NCI-H446 treated with DMSO at 0.1 percent for 48 hours (cell line): ENCODE results near the gene AQP12A.
"Not testable (repeated sequence)": the region's sequence is repeated elsewhere in the genome, so short reads cannot be mapped to it uniquely, and the experiment has no call there.

ENCODE experiments used
- DNase-seq: peaks from one replicate; lab custom pipeline; 2025; lab: John Stamatoyannopoulos, UW

AQP12A gene

GRCh38 chr2:240688553-240688919, 3.1 kb upstream of the AQP12A start:
- DNase-seq: no peak

DNA sequence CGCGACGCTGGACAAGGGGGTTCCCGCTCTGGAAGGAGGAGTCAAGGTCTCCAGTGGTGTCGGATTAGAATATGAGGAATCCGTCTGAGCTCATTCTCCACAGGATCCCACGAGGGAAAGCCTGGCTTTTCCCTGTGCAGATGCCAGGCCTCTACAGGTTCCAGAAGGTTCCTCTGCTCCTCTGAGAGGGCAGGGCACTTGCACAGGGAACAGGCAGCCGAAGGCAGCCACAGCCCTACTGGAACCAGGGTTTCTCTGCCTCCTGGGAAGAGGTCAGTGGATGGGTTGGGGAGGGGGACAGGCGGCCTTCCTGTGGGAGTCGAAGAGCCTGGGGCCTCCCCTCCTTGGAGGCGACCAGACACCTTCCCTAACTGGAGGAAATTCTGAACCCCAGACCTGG, 1.7 kb upstream of the AQP12A start:
- no peak for DNase-seq

- DNase-seq: peak; percentile 10
Measured at GRCh38 chr2:240690421-240691074, 1.1 kb upstream of the AQP12A start.

DNA sequence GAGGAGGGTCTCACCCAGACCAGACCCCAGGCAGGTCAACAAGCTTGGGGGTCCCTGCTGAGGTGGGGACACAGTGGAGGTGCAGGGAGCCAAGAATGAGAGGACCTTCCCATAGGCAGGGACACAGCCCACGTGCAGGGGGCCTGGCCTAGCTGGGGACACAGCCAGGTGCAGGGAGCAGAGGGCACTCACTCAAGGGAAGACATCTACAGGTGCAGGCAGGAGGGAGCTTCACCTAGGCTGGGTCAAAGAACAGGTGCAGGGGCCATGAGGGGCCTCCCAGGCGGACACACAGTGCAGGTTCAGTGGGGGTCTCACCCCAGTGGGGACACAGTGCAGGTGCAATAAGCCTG, 615 bp upstream of the AQP12A start:
- DNase-seq: not testable (repeated sequence)

GRCh38 chr2:240692583-240693561, 1.2 kb downstream of the AQP12A start:
- not testable (repeated sequence) for DNase-seq

DNA sequence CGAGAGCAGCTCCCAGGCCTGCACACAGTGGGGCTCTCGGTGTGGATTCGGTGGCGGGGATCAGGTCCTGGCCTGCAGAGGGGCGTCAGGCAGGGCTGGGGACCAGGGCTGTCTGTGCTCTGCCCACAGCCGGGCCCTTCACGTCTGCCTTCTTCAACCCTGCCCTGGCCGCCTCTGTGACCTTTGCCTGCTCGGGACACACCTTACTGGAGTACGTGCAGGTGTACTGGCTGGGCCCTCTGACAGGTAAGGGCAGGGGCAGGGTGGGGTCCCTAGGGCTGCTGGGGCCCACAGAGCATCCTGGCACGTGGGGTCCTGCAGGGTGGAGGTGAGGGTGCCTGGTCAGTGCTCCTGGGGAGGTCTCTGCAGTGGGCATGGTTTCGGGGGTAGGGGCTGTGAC, 2.6 kb downstream of the AQP12A start:
- DNase-seq: not testable (repeated sequence)

GRCh38 chr2:240695593-240695992, 3.9 kb downstream of the AQP12A start:
- not testable (repeated sequence) for DNase-seq

- not testable (repeated sequence) for DNase-seq
Measured at GRCh38 chr2:240696469-240696868, 4.8 kb downstream of the AQP12A start.

DNA sequence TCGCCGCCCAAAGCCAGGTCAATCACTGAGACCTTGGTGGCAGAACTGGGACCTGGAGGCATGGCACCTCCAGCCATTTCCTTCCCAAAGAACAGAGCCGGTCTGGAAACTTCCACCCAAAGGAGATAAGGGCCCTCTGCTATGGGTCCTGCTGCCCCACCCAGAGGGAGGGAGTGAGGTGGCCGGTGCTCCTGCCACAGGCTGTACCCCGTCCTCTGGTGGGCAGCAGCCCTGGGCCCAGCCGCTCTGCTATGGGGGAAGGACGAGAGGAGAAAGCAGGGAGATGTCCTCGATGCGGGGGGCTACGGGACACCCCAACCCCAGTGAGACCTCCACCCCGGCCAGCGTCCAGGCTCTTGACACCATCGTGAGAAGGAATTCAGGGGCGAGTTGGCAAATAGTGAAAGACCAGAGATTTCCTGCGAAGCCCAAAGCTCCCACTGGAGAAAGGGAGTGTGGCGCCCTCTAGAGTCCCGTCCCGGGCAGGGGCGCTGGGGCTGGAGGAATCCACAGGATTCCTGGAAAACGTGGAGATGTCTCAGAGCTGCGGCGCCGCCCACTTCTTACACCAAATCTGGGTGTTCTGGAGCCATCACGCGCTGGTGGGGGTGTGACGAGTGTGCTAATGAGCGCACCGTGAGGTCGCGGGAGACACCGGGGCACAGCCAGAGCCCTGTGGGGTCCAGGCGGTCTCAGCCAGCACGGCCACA, 7.3 kb downstream of the AQP12A start:
- DNase-seq: not testable (repeated sequence)

DNA sequence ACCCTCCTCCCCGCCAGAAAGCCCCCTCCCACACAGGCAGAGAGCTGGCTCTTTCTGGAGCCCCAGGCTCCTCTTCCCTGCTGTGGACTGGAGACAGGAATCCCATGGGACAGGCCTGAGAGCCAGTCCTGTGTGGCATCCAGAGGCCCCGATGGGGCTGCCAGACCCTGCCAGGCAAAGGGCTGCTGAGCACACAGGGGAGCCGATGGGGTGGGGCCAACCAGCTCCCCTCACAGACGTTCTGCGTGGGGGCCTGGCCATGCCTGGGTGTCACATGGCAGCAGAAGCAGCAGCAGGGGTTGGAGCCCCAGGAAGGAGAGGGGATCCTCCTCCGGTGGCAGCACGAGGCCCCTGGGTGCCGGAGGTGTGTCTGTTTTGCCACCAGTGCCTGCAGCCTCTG, 8.2 kb downstream of the AQP12A start:
- not testable (repeated sequence) for DNase-seq

DNA sequence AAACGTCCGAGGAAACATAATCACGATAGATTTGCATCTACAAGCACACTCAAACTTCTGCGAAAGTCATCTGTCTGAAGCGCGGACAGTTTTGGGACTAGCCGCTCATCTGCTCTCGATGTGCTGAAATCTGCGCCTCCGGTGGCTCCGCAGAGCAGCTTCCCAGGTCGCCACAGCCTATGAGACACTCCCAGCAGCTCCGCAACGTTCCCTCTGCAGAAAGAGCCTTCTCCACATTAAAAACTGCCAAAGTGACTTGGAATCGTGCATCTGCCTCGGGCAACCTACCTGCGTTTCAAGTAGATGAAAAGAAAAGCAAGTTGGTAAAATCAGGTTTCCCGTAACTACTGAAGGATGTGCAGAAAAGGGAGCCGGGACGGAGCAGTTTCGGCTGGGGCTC, 8.9 kb downstream of the AQP12A start:
- not testable (repeated sequence) for DNase-seq

GRCh38 chr2:240701091-240701735, 9.5 kb downstream of the AQP12A start:
- DNase-seq: no peak

- no peak for DNase-seq
Measured at GRCh38 chr2:240701736-240702639, 10.3 kb downstream of the AQP12A start.

GRCh38 chr2:240702640-240703011, 11.0 kb downstream of the AQP12A start:
- DNase-seq: no peak

DNA sequence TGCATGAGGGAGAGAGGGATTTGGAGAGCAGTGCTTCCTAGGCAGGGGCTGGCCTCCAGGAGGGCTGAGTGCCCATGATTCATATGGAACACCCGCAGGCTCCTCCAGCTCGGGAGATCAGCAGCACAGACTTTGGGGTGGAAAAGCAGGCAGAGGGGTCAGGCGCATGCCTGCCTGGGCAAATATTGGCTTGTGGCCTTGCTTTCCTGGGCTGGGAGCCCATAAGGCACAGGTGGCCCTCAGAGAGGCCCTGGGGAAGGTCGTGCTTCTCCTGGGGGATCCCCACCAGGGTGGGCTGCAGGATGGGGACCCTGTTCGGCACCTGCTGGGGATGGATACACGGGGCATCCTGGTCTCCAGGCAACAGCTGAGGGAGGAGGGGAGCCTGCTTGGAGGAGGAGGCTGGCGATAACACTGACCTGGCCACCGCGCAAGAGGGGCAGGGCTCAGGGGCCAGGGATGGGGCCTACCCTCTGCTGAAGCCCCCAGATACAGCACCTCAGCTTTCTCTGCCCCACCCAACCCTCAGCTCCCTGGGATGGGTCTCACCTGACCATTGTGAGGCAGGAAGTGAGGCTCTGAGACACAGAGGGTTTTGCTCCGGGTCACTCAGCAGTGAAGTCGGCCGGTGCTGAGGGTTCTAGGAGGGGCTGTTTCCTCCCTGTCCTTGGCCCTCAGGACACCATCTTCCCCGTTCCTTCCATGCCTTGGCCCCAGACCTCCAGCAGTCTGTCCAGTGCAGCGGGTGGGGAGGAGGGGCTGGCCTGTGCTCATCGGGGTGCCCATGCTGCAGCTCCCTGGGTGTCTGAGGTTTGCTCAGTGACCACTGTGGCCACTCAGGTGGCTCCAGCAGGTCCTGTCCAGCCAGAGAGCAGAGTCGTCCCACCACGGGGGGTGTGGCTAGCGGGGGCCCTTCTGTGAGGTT, 12.0 kb downstream of the AQP12A start:
- no peak for DNase-seq

DNA sequence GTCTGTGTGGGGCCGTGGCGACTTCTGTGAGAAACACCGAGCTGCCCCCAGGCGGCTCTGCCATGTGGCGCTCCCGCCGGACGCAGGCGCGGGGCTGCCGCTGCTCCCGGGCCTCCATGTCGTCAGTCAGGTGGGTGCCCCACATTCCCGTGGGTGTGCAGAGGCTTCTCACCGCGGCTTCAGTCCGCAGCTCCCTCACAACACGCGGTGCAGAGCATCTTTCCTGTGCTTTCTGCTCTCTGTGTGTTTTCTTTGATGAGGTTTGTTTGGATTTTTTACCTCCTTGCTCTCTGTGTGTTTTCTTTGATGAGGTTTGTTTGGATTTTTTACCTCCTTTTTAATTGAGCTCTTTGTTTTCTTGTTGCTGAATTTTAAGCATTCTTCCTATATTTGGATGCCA, 13.0 kb downstream of the AQP12A start:
- DNase-seq: no peak

DNA sequence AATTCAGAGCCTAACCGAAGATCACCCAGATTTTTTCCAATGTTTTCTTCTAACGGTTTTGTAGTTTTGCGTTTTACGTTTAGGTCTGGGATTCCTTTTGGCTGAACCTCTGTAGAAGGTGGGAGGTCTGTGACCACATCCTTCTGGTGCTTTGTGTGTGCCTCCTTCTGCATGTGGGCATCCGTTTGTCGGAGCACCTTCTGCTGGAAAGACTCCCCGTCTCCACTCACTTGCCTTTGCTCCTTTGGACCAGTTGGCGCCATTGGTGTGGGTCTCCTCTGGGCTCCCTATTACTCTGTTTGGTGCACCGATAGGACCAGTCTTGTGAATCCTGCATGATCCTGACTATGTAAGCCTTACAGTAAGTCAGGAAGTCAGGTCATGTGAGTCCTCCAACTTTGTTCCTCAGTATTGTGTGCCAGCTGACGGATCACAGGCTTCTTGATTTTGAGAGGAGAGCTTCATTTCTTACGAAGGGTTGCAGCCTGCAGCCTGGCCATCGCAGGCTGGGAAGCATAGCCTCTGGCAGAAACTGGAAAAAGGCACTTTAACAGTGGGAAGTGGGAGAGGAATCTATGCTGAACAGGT, 13.6 kb downstream of the AQP12A start:
- DNase-seq: no peak

- DNase-seq: no peak
Measured at GRCh38 chr2:240707043-240707756, 15.5 kb downstream of the AQP12A start.

GRCh38 chr2:240707821-240708220, 16.2 kb downstream of the AQP12A start:
- no peak for DNase-seq
